Spleen (tissue), 11 donors: ENCODE data around the gene SEC24D. TPM values are rescaled to one million over a fixed set of nuclear protein-coding genes. Genes with fewer than 3 reads are reported as not detected.

ENCODE experiments used
- DNase-seq: peaks from one replicate; pipeline ENCODE4 v3.0.0-alpha.2; 2020
- H3K27ac ChIP-seq, 8 donors: fragments of 200-600 bp; sonication (generic) in 7 of 8; 1 replicate in 4 of 8; 2 replicates in 4 of 8; pipeline versions ENCODE4 v1.5.0 to v1.8.0; 2016 to 2021; ENCODE audit warnings: inconsistent platforms in 4 of 8, mild to moderate bottlenecking in 4 of 8, moderate library complexity in 1 of 8
- H3K27me3 ChIP-seq, 7 donors: fragments of 200-600 bp; sonication (generic) in 6 of 7; replicated peaks in 1 of 7; 1 replicate in 4 of 7; 2 replicates in 3 of 7; pipeline versions ENCODE4 v1.5.0 to v1.8.0; 2016 to 2021; ENCODE audit warnings: inconsistent platforms in 3 of 7, mild to moderate bottlenecking in 1 of 7
- H3K36me3 ChIP-seq, 6 donors: fragments of 200-600 bp; sonication (generic) in 5 of 6; 1 replicate in 4 of 6; 2 replicates in 2 of 6; pipeline versions ENCODE4 v1.5.0 to v1.8.0; 2016 to 2021; ENCODE audit warnings: inconsistent platforms in 2 of 6
- H3K4me1 ChIP-seq, 6 donors: fragments of 200-600 bp; sonication (generic) in 5 of 6; 1 replicate in 3 of 6; 2 replicates in 3 of 6; pipeline versions ENCODE4 v1.5.0 to v1.8.0; 2016 to 2021; ENCODE audit warnings: inconsistent platforms in 3 of 6
- H3K4me3 ChIP-seq, 8 donors: fragments of 200-600 bp; sonication (generic) in 7 of 8; 1 replicate in 4 of 8; 2 replicates in 4 of 8; pipeline versions ENCODE4 v1.5.0 to v1.8.0; 2016 to 2021; ENCODE audit warnings: inconsistent platforms in 4 of 8, mild to moderate bottlenecking in 4 of 8, moderate library complexity in 2 of 8
- H3K9me3 ChIP-seq, 8 donors: fragments of 200-600 bp; sonication (generic) in 7 of 8; 1 replicate in 4 of 8; 2 replicates in 4 of 8; pipeline versions ENCODE4 v1.5.0 to v1.8.0; 2016 to 2021; ENCODE audit warnings: inconsistent platforms in 4 of 8
- CTCF ChIP-seq, 11 experiments: fragments of 200-600 bp in 7 of 11; fragments of 450-650 bp in 4 of 11; sonication (generic) in 4 of 11; IDR thresholded peaks in 8 of 11; conservative IDR thresholded peaks in 3 of 11; 1 replicate in 7 of 11; 2 replicates in 4 of 11; pipeline versions ENCODE4 v1.4.0 to v1.8.0; 2016 to 2021; ENCODE audit warnings: antibody characterized with exemption in 11 of 11, inconsistent platforms in 4 of 11, mild to moderate bottlenecking in 1 of 11
- POLR2A ChIP-seq, 3 donors: fragments of 450-650 bp; IDR thresholded peaks; one replicate each; pipeline ENCODE4 v1.5.1; 2017; ENCODE audit warnings: antibody characterized with exemption in 3 of 3, mild to moderate bottlenecking in 1 of 3
- POLR2AphosphoS5 ChIP-seq, 3 donors: sonication (generic); formaldehyde crosslinking; IDR thresholded peaks; one replicate each; pipeline ENCODE4 v1.5.1; 2017; ENCODE audit warnings: antibody characterized with exemption in 3 of 3
- WGBS, 5 donors: extraction: QIAGEN DNeasy Blood & Tissue Kit in 3 of 5; methylation state at CpG; one replicate each; pipeline versions ENCODE4 v1.1.5 to v1.1.7; 2013 to 2018; 5-methylcytosine and 5-hydroxymethylcytosine counted together
- intact Hi-C: fragments of 100-400 bp; cut with DNase I; formaldehyde crosslinking; loops from one replicate; pipeline ENCODE4 v1.15.0; 2023; ENCODE audit warnings: low total_unique reads
- polyA plus RNA-seq, 3 donors: library from polyadenylated mRNA; stranded (reverse); fragments of 200-250 nt; gene quantifications; one replicate each; pipeline ENCODE4 v1.2.1, GENCODE V29; 2013
- total RNA-seq, 7 donors: library from RNA; depleted of rRNA in 3 of 7; stranded (reverse); fragments of >200 nt in 3 of 7; fragmentation: NEBNext Ultra II Directional in 4 of 7; extraction: Animal tissue kit (Norgen Biotek cat#: 25700) in 4 of 7; gene quantifications; one replicate each; pipeline versions ENCODE4 v1.1.0 to v1.2.1, GENCODE V29; 2016 to 2021
- donor health status: healthy with polysubstance abuse.
- donor health status: DM: no; HTN: no; CAD: no; lungs with moderate emphysema.
- donor health status: DM: no; HTN: no; CAD: no.
- donor health status: Bipolar disorder and iron deficiency.
- donor health status: healthy.
- donor health status: DM: no; HTN: no; CAD: no.
- donor health status: DM: yes; HTN: yes; CAD: no.

Gene SEC24D
- total and polyA plus RNA-seq, 10 donors, result 5.2 to 75.8 (median 55.2) TPM

- Histone ChIP-seq H3K36me3 (peaks cover 0 to 88% (median 45%) of the 10 kb centered on the region in 6 donors), H3K27ac (no peak overlapping the region), H3K9me3 (no peaks in the 10 kb centered on the region), H3K27me3 (no peaks in the 10 kb centered on the region), H3K4me1 (peaks cover 0 to 14% (median 3%) of the 10 kb centered on the region in 6 donors), H3K4me3 (no peak overlapping the region)
- intact Hi-C loops, result no loop called here
- TF ChIP-seq POLR2AphosphoS5 (IDR thresholded peaks at IDR 0.05) (no peak), CTCF (IDR thresholded peaks at IDR 0.05 in 8 of 11, conservative IDR thresholded peaks at IDR 0.05 in 3 of 11) (no peak), POLR2A (IDR thresholded peaks at IDR 0.05) (no peak)
- 83 to 94% (median 87%) methylated on average over 3 of the region's 3 CpGs for WGBS, 5 donors
- no peak for DNase-seq
Measured at GRCh38 chr4:118738090-118738489, 97.8 kb downstream of the SEC24D start.

GRCh38 chr4:118736900-118737299 lies 99.0 kb downstream of the SEC24D start:
- H3K9me3 ChIP-seq, result no peaks in the 10 kb centered on the region
- H3K36me3 ChIP-seq, result peaks cover 0 to 89% (median 52%) of the 10 kb centered on the region in 6 donors
- peaks cover 0 to 9% (median 1%) of the 10 kb centered on the region in 6 donors for H3K4me1 ChIP-seq
- no peak for DNase-seq
- H3K4me3 ChIP-seq, result no peak overlapping the region
- no peaks in the 10 kb centered on the region for H3K27me3 ChIP-seq
- H3K27ac ChIP-seq, result no peak overlapping the region
- TF ChIP-seq CTCF (IDR thresholded peaks at IDR 0.05 in 8 of 11, conservative IDR thresholded peaks at IDR 0.05 in 3 of 11) (no peak), POLR2A (IDR thresholded peaks at IDR 0.05) (no peak), POLR2AphosphoS5 (IDR thresholded peaks at IDR 0.05) (no peak)
- intact Hi-C loops, result no loop called here

- 87 to 94% (median 90%) methylated on average over 7 of the region's 7 CpGs for WGBS, 5 donors
- DNase-seq, result no peak
- H3K27me3 ChIP-seq, result no peaks in the 10 kb centered on the region
- TF ChIP-seq POLR2AphosphoS5 (IDR thresholded peaks at IDR 0.05) (no peak), CTCF (IDR thresholded peaks at IDR 0.05 in 8 of 11, conservative IDR thresholded peaks at IDR 0.05 in 3 of 11) (no peak), POLR2A (IDR thresholded peaks at IDR 0.05) (no peak)
- no peaks in the 10 kb centered on the region for H3K4me1 ChIP-seq
- no peak overlapping the region for H3K4me3 ChIP-seq
- no peaks in the 10 kb centered on the region for H3K9me3 ChIP-seq
- intact Hi-C loops, result no loop called here
- H3K36me3 ChIP-seq, result peaks cover 0 to 100% (median 55%) of the 10 kb centered on the region in 6 donors
- H3K27ac ChIP-seq, result no peak overlapping the region
Measured at GRCh38 chr4:118734491-118735205, 101.3 kb downstream of the SEC24D start.

- H3K27ac ChIP-seq, result no peak overlapping the region
- no peak for TF ChIP-seq POLR2A (IDR thresholded peaks at IDR 0.05)
- no peak for TF ChIP-seq CTCF (IDR thresholded peaks at IDR 0.05 in 8 of 11, conservative IDR thresholded peaks at IDR 0.05 in 3 of 11)
- TF ChIP-seq POLR2AphosphoS5 (IDR thresholded peaks at IDR 0.05), result no peak
- no peaks in the 10 kb centered on the region for H3K9me3 ChIP-seq
- 60 to 95% (median 87%) methylated on average over 3 of the region's 3 CpGs for WGBS, 5 donors
- intact Hi-C loops, result no loop called here
- no peaks in the 10 kb centered on the region for H3K4me1 ChIP-seq
- H3K27me3 ChIP-seq, result no peaks in the 10 kb centered on the region
- no peak for DNase-seq
- H3K4me3 ChIP-seq, result no peak overlapping the region
- peaks cover 0 to 100% (median 59%) of the 10 kb centered on the region in 6 donors for H3K36me3 ChIP-seq
Measured at GRCh38 chr4:118732591-118733330, 103.2 kb downstream of the SEC24D start.
